ENCODE data around the gene CD300A.

DNA sequence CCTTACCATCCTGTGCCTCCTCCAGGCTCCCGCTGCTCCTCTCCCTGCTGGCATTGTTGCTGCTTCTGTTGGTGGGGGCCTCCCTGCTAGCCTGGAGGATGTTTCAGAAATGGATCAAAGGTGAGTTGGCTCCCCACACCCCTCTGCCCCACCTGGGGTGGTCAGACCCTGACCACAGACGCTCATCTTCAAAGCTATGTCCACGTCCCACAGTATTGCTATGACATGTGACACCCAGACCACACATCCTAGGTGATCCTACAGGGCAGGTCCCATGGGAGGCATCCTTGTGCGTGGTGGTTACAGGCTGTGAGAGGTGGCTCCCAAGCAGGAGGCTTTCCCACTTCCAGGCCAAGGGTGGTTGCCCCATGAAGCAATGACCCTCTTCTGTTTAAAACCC, 11.0 kb downstream of the CD300A start:
- TF ChIP-seq, protein P1, sequence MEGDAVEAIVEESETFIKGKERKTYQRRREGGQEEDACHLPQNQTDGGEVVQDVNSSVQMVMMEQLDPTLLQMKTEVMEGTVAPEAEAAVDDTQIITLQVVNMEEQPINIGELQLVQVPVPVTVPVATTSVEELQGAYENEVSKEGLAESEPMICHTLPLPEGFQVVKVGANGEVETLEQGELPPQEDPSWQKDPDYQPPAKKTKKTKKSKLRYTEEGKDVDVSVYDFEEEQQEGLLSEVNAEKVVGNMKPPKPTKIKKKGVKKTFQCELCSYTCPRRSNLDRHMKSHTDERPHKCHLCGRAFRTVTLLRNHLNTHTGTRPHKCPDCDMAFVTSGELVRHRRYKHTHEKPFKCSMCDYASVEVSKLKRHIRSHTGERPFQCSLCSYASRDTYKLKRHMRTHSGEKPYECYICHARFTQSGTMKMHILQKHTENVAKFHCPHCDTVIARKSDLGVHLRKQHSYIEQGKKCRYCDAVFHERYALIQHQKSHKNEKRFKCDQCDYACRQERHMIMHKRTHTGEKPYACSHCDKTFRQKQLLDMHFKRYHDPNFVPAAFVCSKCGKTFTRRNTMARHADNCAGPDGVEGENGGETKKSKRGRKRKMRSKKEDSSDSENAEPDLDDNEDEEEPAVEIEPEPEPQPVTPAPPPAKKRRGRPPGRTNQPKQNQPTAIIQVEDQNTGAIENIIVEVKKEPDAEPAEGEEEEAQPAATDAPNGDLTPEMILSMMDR (conservative IDR thresholded peaks at IDR 0.05 in 1 of 2, IDR thresholded peaks at IDR 0.05 in 1 of 2; ENCODE audit: low read depth in 1 of 2, low read length in 2 of 2) = no peak
- no peak for TF ChIP-seq EZH2 (IDR thresholded peaks at IDR 0.05; ENCODE audit: low read length, missing control alignments)
